Karpas-422 (cell line): ENCODE results near the gene TRPM6. TPM values are rescaled to one million over a fixed set of nuclear protein-coding genes. Genes with fewer than 3 reads are reported as not detected.
"Not testable (repeated sequence)": the region's sequence is repeated elsewhere in the genome, so short reads cannot be mapped to it uniquely, and the experiment has no call there.

Experiments
- DNase-seq: peaks from one replicate; pipeline ENCODE4 v3.0.0-alpha.2; 2015
- H2AFZ ChIP-seq: fragments of 200-600 bp; sonication (generic); 2 replicates; pipeline ENCODE4 v1.6.1; 2014; ENCODE audit warnings: antibody characterized with exemption, low read length, mixed read lengths
- H3K27ac ChIP-seq: fragments of 200-600 bp; sonication (generic); 2 replicates; pipeline ENCODE4 v1.5.1; 2014; ENCODE audit warnings: mild to moderate bottlenecking, low read length, moderate library complexity
- H3K27me3 ChIP-seq: fragments of 200-600 bp; sonication (generic); 2 replicates; pipeline ENCODE4 v1.6.1; 2014; ENCODE audit warnings: low read length, mixed read lengths
- H3K36me3 ChIP-seq: fragments of 200-600 bp; sonication (generic); 2 replicates; pipeline ENCODE4 v1.6.1; 2014; ENCODE audit warnings: low read length, mixed read lengths; ENCODE audit not compliant: insufficient read depth
- H3K4me1 ChIP-seq: fragments of 200-600 bp; sonication (generic); 2 replicates; pipeline ENCODE4 v1.6.1; 2014; ENCODE audit warnings: mild to moderate bottlenecking, low read length, mixed read lengths
- H3K4me2 ChIP-seq: fragments of 200-600 bp; sonication (generic); 2 replicates; pipeline ENCODE4 v1.6.1; 2014; ENCODE audit warnings: low read length, low read depth, mild to moderate bottlenecking; ENCODE audit not compliant: poor library complexity, severe bottlenecking
- H3K4me3 ChIP-seq: fragments of 200-600 bp; sonication (generic); 2 replicates; pipeline ENCODE4 v1.5.1; 2014; ENCODE audit warnings: mild to moderate bottlenecking, antibody characterized with exemption, low read length, mixed read lengths
- H3K79me2 ChIP-seq: fragments of 200-600 bp; sonication (generic); 2 replicates; pipeline ENCODE4 v1.6.1; 2014; ENCODE audit warnings: mild to moderate bottlenecking, low read length, mixed read lengths
- H3K9ac ChIP-seq: fragments of 200-600 bp; sonication (generic); 2 replicates; pipeline ENCODE4 v1.6.0; 2014; ENCODE audit warnings: low read length
- H3K9me2 ChIP-seq: fragments of 200-600 bp; sonication (generic), shearing (Covaris generic); replicated peaks from 2 replicates; pipeline ENCODE4 v1.6.0; 2014; ENCODE audit warnings: mild to moderate bottlenecking, low read length, moderate library complexity; ENCODE audit not compliant: insufficient read depth
- H3K9me3 ChIP-seq: fragments of 300-700, 200-600 bp; sonication (generic); 2 replicates; pipeline ENCODE4 v1.6.1; 2014; ENCODE audit warnings: low read length, mixed read lengths
- H4K20me1 ChIP-seq: fragments of 200-600 bp; sonication (generic); 2 replicates; pipeline ENCODE4 v1.6.1; 2014; ENCODE audit warnings: mild to moderate bottlenecking, antibody characterized with exemption, low read length, low read depth; ENCODE audit not compliant: insufficient read depth
- total RNA-seq: library from RNA; depleted of rRNA; stranded (reverse); fragments of >200 nt; shearing (Covaris generic); gene quantifications from 2 replicates; pipeline ENCODE4 v1.2.3, GENCODE V29; 2014; ENCODE audit warnings: low replicate concordance

Gene TRPM6
- total RNA-seq, 1 experiment from 2014 or later = not detected

DNA sequence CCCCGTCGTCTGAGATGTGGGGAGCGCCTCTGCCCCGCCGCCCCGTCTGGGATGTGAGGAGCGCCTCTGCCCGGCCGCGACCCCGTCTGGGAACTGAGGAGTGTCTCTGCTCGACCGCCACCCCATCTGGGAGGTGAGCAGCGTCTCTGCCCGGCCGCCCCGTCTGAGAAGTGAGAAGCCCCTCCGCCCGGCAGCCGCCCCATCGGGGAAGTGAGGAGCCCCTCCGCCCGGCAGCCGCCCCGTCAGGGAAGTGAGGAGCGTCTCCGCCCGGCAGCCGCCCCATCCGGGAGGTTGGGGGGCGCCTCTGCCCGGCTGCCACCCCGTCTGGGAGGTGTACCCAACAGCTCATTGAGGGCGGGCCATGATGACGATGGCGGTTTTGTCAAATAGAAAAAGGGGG, 34.7 kb downstream of the TRPM6 start:
- H3K9me2 ChIP-seq, H2AFZ ChIP-seq, H3K4me3 ChIP-seq, H3K4me2 ChIP-seq, H3K4me1 ChIP-seq, H3K9ac ChIP-seq, H3K9me3 ChIP-seq, H3K27ac ChIP-seq, DNase-seq, H4K20me1 ChIP-seq, H3K36me3 ChIP-seq, H3K27me3 ChIP-seq, H3K79me2 ChIP-seq: not testable (repeated sequence)

DNA sequence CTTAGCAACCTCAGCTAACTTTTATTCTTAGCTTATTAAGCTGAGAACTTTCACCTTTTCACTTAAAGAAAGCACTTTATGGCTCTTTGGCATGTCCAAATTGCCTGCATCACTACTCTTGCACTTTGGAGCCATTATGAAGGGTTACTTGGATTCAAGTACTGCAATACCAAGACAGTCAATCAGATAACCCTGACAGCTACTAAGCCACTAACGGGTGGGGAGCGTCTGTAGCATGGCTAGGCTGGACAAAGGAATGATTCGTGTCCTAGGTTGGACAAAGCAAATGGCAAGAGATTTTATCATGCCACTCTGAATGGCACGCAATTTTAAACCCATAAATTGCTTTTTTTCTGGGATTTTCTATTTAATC, 39.6 kb downstream of the TRPM6 start:
- H3K9me3 ChIP-seq = no peaks in the 10 kb centered on the region
- no peaks in the 10 kb centered on the region for H3K36me3 ChIP-seq
- H3K9me2 ChIP-seq = no peaks in the 10 kb centered on the region
- no peak for DNase-seq
- no peak overlapping the region for H2AFZ ChIP-seq
- H3K4me1 ChIP-seq = no peaks in the 10 kb centered on the region
- no peaks in the 10 kb centered on the region for H4K20me1 ChIP-seq
- no peaks in the 10 kb centered on the region for H3K27me3 ChIP-seq
- no peaks in the 10 kb centered on the region for H3K79me2 ChIP-seq
- no peak overlapping the region for H3K27ac ChIP-seq
- H3K4me2 ChIP-seq = no peak overlapping the region
- H3K4me3 ChIP-seq = no peak overlapping the region
- no peak overlapping the region for H3K9ac ChIP-seq

DNA sequence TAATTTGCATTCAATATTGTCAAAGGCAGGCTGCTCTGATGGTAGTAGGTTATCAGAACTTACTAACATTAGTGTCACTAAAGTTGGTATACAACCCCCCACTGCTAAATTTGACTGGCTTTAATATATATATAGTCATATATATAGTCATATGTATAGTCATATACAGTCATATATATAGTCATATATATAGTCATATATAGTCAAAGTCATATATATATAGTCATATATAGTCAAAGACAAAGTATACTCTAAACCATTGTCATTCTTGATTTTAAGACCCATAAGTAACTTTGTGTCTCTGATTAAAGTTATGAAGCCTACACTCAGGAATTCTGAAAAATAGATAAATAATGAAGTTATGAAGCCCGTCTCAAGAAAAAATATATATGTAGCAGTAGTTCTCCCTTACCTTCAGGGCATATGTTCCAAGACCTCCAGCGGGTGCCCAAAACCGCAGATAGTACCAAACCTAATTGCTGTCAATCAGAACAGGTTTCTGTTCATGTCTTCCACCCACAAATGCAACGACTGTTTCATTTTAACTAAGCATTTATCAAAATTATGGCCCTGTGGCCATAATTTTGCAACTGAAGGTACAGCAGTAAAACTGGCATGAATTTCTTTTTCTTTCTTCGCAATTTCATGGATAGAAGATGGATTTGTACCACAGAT, 40.1 kb downstream of the TRPM6 start:
- Histone ChIP-seq H3K9me3 (no peaks in the 10 kb centered on the region), H3K27ac (no peak overlapping the region), H3K27me3 (no peaks in the 10 kb centered on the region), H3K79me2 (no peaks in the 10 kb centered on the region), H4K20me1 (no peaks in the 10 kb centered on the region), H3K4me2 (no peak overlapping the region), H3K9me2 (no peaks in the 10 kb centered on the region), H3K9ac (no peak overlapping the region), H3K4me3 (no peak overlapping the region), H3K4me1 (no peaks in the 10 kb centered on the region), H3K36me3 (no peaks in the 10 kb centered on the region), H2AFZ (no peak overlapping the region)
- no peak for DNase-seq

DNA sequence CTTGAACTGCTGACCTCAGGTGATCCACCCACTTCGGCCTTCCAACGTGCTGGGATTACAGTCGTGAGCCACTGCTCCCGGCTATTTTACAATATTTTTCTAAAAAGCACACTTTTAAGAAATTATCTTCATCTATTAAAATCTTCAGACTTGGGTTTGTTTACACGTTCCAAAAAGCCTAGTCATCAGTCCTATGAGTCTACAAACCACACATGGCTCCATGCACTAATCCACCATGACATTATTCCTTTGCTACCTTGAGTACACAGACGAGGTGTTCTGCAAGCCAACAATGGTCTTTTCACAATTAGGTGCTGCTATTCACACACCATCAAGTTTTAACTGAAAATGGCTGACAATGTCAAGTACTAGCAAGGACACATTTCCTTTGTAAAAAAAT, 41.0 kb downstream of the TRPM6 start:
- no peak for DNase-seq
- H3K4me1 ChIP-seq = no peaks in the 10 kb centered on the region

DNA sequence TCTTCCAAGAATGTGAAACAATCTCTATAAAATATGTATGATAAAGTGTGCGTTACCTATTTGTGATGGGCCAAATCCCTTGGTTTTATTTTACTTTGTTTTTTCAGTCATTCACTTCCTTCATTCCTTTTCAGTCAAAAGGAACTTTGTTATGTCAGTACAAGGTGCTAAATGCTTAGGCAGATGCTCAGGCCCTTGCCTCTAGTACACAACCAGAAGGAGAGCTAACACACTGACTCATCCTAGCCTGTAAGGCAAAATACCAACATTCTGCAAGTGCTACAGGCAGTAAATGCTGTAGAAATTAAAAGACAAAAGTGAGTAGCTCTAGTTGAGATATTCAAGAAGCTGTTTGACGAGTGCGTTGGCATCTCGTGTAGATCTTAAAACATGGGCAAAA, 49.4 kb downstream of the TRPM6 start:
- Histone ChIP-seq H3K9me3 (no peaks in the 10 kb centered on the region), H3K36me3 (no peaks in the 10 kb centered on the region), H3K79me2 (no peaks in the 10 kb centered on the region), H4K20me1 (no peaks in the 10 kb centered on the region), H3K9me2 (no peaks in the 10 kb centered on the region), H3K4me3 (no peak overlapping the region), H3K27ac (no peak overlapping the region), H3K9ac (no peak overlapping the region), H3K4me1 (no peaks in the 10 kb centered on the region), H2AFZ (no peak overlapping the region), H3K27me3 (no peaks in the 10 kb centered on the region), H3K4me2 (no peak overlapping the region)
- DNase-seq = no peak

More for the DNA sequence above, 41.0 kb downstream of the TRPM6 start:
- no peaks in the 10 kb centered on the region for H3K9me3 ChIP-seq
- no peak overlapping the region for H3K27ac ChIP-seq
- H3K79me2 ChIP-seq = no peaks in the 10 kb centered on the region
- no peaks in the 10 kb centered on the region for H3K9me2 ChIP-seq
- no peak overlapping the region for H2AFZ ChIP-seq
- no peak overlapping the region for H3K4me2 ChIP-seq
- H4K20me1 ChIP-seq = no peaks in the 10 kb centered on the region
- H3K27me3 ChIP-seq = no peaks in the 10 kb centered on the region
- H3K9ac ChIP-seq = no peak overlapping the region
- no peaks in the 10 kb centered on the region for H3K36me3 ChIP-seq
- no peak overlapping the region for H3K4me3 ChIP-seq

DNA sequence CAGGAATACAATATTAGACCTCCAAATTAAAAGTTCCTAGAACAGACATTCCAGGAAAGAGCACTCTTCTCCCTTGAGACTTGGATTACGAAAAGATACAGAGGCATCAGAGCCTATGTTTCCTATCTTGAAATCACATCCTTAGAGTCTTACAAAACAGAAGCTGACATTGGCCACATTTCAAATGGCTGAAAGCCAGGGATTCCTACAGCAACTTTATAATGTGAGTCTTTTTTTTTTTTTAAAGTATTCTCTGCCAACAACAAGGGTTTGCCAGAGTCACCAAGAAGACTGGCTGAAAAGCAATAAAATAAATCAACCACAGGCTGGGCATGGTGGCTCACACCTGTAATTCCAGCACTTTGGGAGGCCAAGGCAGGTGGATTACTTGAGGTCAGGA, 63.1 kb downstream of the TRPM6 start:
- Histone ChIP-seq H3K9ac (no peak overlapping the region), H3K27ac (no peak overlapping the region), H2AFZ (no peak overlapping the region), H3K36me3 (no peaks in the 10 kb centered on the region), H4K20me1 (no peaks in the 10 kb centered on the region), H3K4me2 (no peak overlapping the region), H3K79me2 (no peaks in the 10 kb centered on the region), H3K4me1 (no peaks in the 10 kb centered on the region), H3K27me3 (no peaks in the 10 kb centered on the region), H3K9me2 (no peaks in the 10 kb centered on the region), H3K4me3 (no peak overlapping the region), H3K9me3 (no peaks in the 10 kb centered on the region)
- DNase-seq = no peak

DNA sequence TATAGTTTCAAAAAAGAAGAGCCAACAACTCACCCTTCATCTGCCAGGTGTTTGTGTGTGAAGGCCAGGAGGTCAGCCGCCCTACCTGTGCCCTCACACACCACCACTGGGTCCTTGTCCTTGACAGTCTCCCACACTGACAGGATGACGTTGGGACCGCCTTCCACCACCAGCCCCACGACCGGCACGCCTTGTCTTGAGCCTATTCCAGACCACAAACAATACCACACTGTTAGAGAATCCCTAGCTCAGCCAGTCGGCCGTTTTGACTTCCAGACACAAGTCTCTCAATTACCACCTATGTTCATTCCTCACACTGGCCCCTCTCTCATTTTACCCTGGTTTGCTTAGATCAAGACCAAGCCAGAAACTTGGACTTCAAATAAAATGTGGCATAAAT, 66.1 kb downstream of the TRPM6 start:
- no peaks in the 10 kb centered on the region for H3K36me3 ChIP-seq
- no peak overlapping the region for H3K9ac ChIP-seq
- H3K4me1 ChIP-seq = no peaks in the 10 kb centered on the region
- no peaks in the 10 kb centered on the region for H4K20me1 ChIP-seq
- H3K4me2 ChIP-seq = no peak overlapping the region
- no peaks in the 10 kb centered on the region for H3K27me3 ChIP-seq
- no peaks in the 10 kb centered on the region for H3K79me2 ChIP-seq
- no peaks in the 10 kb centered on the region for H3K9me3 ChIP-seq
- H2AFZ ChIP-seq = no peak overlapping the region
- DNase-seq = no peak
- H3K9me2 ChIP-seq = no peaks in the 10 kb centered on the region
- H3K4me3 ChIP-seq = no peak overlapping the region
- H3K27ac ChIP-seq = no peak overlapping the region

DNA sequence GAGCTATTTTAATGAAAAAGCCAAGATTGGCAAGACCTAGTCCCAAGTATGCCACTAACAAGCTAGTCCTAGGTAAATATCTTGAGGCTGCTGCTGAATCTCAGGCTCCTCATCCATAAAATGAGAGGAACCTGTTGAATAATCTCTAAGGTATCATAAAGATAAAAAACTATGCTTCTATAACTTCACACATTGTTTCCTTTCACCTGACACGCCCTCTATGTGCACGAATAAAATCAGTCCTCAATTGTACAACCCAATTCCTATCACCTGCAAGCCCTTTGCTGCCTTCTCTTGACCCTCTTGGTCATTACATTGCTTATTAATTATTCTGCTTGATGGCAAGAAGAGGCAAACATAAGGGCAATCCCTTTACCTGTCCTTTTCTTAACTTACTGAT, 69.9 kb downstream of the TRPM6 start:
- Histone ChIP-seq H2AFZ (no peak overlapping the region), H4K20me1 (no peaks in the 10 kb centered on the region), H3K27ac (no peak overlapping the region)

More for the DNA sequence above, 69.9 kb downstream of the TRPM6 start:
- Histone ChIP-seq H3K9me2 (no peaks in the 10 kb centered on the region), H3K27me3 (no peaks in the 10 kb centered on the region), H3K9ac (no peak overlapping the region), H3K4me3 (no peak overlapping the region), H3K36me3 (no peaks in the 10 kb centered on the region), H3K9me3 (no peaks in the 10 kb centered on the region), H3K4me1 (no peaks in the 10 kb centered on the region), H3K79me2 (no peaks in the 10 kb centered on the region), H3K4me2 (no peak overlapping the region)
- DNase-seq = no peak
